Transverse colon (tissue), 3 donors: ENCODE results near the gene OXTR.

Experiments
- POLR2A ChIP-seq: fragments of 450-650 bp; IDR thresholded peaks from one replicate; pipeline ENCODE4 v1.6.1; 2016; ENCODE audit warnings: antibody characterized with exemption, mild to moderate bottlenecking, moderate library complexity
- POLR2AphosphoS5 ChIP-seq, 3 donors: sonication (generic); formaldehyde crosslinking; IDR thresholded peaks; one replicate each; pipeline ENCODE4 v1.6.1; 2016; ENCODE audit warnings: antibody characterized with exemption in 3 of 3

GRCh38 chr3:8773941-8774542, 4.6 kb upstream of the OXTR start:
- TF ChIP-seq POLR2AphosphoS5 (IDR thresholded peaks at IDR 0.05), result no peak
- no peak for TF ChIP-seq POLR2A
